ENCODE data around the gene KDSR.
"Not testable (repeated sequence)": the region's sequence is repeated elsewhere in the genome, so short reads cannot be mapped to it uniquely, and the experiment has no call there.

Gene KDSR

DNA sequence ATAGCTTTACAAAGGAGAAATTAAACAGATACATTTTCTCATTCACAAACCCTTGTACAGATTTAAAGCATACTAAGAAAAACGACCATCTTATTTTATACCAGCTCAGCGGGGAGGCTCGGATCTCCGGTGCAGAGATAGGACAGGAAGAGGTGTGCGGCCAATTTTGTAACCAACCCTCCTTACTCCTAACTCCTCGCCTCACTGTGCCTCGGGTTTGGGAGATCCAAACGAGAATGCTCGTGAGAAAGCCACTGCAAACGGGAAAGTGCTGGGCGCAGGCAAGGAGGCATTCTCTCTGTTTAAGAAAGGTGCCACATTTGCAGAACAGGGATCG is 1.2 kb downstream of the KDSR start:
- DNase-seq (ENCODE audit: low spot score): peak; percentile 8

- no peak for DNase-seq (ENCODE audit: low spot score)
Observed at GRCh38 chr18:63363951-63364350, 3.1 kb downstream of the KDSR start.

GRCh38 chr18:63363420-63363819 is 3.6 kb downstream of the KDSR start:
- DNase-seq (ENCODE audit: low spot score): not testable (repeated sequence)

- no peak for DNase-seq (ENCODE audit: low spot score)
Observed at GRCh38 chr18:63356272-63356896, 10.6 kb downstream of the KDSR start.

- no peak for DNase-seq (ENCODE audit: low spot score)
Observed at GRCh38 chr18:63350230-63350629, 16.8 kb downstream of the KDSR start.

DNA sequence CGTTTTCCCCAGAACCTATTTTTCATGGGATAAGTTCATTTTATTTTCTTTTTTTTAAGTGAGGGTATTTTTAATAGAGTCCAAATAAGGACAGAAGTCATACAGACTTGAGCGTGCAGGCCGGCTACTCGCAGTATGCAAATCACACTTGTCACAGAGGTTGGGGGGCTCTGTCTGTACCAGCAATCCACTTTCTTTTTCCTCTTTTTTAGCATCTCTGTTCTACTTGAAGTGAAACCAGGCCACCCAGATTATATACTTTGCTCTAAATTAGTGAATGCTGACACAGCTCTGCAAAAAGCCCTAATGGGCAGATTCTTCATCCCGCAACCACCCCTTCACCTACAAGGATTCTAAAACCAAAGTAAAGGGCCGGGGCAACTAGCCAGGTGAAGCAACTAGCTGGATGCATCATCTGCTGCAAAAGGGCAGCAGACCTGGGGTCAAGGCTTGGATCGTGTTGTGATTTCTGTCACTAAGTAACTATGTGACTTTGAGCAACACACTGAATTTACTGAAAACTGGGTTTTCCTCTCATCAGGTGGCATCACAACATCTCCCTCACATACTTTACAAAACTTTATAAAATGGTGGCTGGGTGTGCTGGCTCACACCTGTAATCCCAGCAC is 18.4 kb downstream of the KDSR start:
- no peak for DNase-seq (ENCODE audit: low spot score)

GRCh38 chr18:63346480-63347183 is 20.4 kb downstream of the KDSR start:
- DNase-seq (ENCODE audit: low spot score): no peak

- DNase-seq (ENCODE audit: low spot score): no peak
Observed at GRCh38 chr18:63346031-63346430, 21.0 kb downstream of the KDSR start.

DNA sequence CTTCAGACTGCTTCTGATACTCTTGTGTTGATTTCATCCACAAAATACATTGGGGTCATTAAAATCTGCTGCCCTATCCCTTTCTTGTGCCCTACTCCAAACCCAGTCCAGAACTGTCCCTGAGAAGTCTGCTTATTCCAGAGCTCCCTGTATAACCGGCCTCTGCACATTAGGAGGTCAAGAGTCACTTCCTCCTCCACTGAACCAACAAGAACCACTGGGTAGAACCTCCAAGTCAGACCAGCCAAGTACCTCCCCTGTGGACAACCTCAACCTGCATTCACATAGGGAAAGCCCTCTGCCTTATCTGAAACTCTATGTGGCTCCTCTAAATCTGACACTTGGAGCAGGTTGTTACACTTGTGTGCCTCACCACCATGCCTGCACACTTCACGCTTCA is 22.1 kb downstream of the KDSR start:
- no peak for DNase-seq (ENCODE audit: low spot score)

DNA sequence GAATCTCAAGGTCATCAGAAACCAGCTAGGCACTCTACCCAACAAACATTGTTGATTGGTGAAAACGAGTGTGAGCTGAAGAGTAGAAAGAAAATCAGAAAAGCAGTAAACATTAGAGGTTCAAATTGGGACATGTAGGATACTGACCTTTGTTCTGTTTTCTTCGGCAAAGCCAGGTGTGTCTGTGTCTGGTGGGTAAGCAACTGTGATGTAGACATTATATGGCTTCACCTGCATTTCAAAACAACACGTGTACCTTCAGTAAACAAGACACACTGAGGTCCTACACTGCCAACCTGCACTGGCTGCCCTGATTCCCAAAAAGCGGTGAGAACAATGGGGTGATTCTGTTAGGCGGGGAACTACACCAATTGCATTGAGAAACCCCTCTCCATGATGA is 22.7 kb downstream of the KDSR start:
- no peak for DNase-seq (ENCODE audit: low spot score)

GRCh38 chr18:63342206-63342605 is 24.8 kb downstream of the KDSR start:
- DNase-seq (ENCODE audit: low spot score): peak; percentile 50

GRCh38 chr18:63339920-63340484 is 27.0 kb downstream of the KDSR start:
- no peak for DNase-seq (ENCODE audit: low spot score)

GRCh38 chr18:63336366-63337099 is 30.5 kb downstream of the KDSR start:
- peak; percentile 68 for DNase-seq (ENCODE audit: low spot score)

DNA sequence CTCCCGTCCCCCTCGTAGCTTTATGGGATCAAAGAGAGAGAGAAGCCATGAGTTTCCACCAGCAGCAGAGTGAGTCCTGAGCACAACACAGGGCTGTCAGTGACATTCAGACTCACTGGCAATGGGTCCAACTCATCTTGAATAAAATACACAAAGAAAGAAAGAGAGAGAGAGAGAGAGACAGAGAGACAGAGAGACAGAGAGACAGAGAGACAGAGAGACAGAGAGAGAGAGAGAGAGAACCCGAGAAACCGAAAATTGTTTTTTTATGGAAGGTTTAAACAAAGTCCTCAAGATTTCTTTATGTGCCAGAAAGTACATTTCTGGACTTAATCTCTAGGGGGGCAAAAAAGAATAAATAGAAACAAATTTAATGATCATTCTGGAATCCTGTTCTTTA is 35.9 kb downstream of the KDSR start:
- no peak for DNase-seq (ENCODE audit: low spot score)

GRCh38 chr18:63329431-63330145 is 37.4 kb downstream of the KDSR start:
- DNase-seq (ENCODE audit: low spot score): no peak

DNA sequence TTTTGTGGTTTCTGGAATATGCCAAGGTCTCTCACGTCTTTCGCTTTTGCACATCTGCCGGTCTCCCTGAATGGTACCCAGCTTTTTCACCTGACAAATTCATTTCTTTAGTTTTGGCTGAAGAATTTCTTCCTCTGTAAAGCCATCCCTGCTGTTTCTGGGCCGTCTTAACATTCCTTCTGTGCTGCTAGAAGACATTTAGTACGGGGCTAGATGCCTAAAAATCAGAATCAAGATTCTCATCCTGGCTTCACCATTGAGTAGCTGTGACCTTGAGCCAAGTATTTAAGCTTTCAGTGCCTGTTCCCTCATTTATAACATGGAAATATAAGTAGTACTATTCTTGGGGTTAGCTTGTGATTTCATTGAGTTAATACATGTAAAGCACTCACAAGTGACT is 41.0 kb downstream of the KDSR start:
- DNase-seq (ENCODE audit: low spot score): no peak

- DNase-seq (ENCODE audit: low spot score): no peak
Observed at GRCh38 chr18:63325086-63325686, 41.8 kb downstream of the KDSR start.

- DNase-seq (ENCODE audit: low spot score): peak; percentile 60
Observed at GRCh38 chr18:63322908-63323634, 43.9 kb downstream of the KDSR start.

DNA sequence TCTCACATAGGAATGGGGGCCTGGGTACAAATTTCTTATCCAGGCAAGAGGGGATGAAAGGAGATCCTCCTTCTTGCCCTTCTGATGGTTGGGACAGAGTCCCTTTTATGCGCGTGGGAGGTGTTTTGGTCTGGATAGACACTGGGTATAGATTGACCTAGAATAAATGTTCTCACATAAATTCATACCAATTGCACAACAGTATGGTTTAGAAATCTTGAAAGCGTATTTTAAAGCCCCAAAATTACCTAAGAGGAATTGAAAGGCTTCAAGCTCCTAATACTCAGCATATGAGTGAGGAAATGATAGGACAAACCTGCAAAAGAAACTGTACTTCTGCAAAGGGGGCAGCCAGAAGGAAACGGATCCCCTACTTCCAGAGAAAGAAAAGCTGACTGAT is 44.8 kb downstream of the KDSR start:
- DNase-seq (ENCODE audit: low spot score): no peak

- no peak for DNase-seq (ENCODE audit: low spot score)
Observed at GRCh38 chr18:63321291-63321690, 45.7 kb downstream of the KDSR start.

DNA sequence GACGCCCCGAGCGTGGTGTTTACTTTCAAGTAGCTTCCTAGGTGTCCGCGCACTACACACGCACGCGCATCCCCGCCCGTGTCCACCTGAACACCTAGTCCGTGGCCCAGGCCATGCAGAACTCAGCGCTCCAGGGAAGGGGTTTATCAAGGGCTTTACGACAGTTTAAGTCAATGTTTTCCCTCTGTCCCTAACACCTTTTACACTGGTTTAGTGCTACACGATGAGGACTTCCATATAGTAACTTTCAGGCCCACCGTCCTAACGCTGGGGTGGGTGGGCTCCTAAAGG is 46.1 kb downstream of the KDSR start:
- no peak for DNase-seq (ENCODE audit: low spot score)
